Fibroblast of villous mesenchyme (primary cell): ENCODE results near the gene CCR2. TPM values are rescaled to one million over a fixed set of nuclear protein-coding genes. Genes with fewer than 3 reads are reported as not detected.

Experiments
- DNase-seq: peaks from one replicate; pipeline ENCODE4 v3.0.0-alpha.2; 2010; ENCODE audit warnings: low read depth
- H3K4me3 ChIP-seq: 2 replicates; pipeline ENCODE4 v1.5.1; 2011; ENCODE audit warnings: low read depth, mild to moderate bottlenecking, low read length
- total RNA-seq: library from RNA; depleted of rRNA; stranded (reverse); fragments of >200 nt; gene quantifications from 2 replicates; pipeline ENCODE4 v1.2.3, GENCODE V29; 2012
- TF ChIP-seq, protein P1 (sequence below): IDR thresholded peaks from 2 replicates; pipeline ENCODE4 v1.5.1; 2012; ENCODE audit warnings: low read depth, mild to moderate bottlenecking, low read length; ENCODE audit not compliant: insufficient read depth

The CCR2 gene
- total RNA-seq, 1 donor: not detected

DNA sequence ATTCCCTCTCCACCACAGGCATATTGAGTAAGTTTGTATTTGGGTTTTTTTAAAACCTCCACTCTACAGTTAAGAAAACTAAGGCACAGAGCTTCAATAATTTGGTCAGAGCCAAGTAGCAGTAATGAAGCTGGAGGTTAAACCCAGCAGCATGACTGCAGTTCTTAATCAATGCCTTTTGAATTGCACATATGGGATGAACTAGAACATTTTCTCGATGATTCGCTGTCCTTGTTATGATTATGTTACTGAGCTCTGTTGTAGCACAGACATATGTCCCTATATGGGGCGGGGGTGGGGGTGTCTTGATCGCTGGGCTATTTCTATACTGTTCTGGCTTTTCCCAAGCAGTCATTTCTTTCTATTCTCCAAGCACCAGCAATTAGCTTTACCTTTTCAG, 15.2 kb downstream of the CCR2 start:
- no peak for DNase-seq
- H3K4me3 ChIP-seq: no peak overlapping the region
- TF ChIP-seq, protein P1, sequence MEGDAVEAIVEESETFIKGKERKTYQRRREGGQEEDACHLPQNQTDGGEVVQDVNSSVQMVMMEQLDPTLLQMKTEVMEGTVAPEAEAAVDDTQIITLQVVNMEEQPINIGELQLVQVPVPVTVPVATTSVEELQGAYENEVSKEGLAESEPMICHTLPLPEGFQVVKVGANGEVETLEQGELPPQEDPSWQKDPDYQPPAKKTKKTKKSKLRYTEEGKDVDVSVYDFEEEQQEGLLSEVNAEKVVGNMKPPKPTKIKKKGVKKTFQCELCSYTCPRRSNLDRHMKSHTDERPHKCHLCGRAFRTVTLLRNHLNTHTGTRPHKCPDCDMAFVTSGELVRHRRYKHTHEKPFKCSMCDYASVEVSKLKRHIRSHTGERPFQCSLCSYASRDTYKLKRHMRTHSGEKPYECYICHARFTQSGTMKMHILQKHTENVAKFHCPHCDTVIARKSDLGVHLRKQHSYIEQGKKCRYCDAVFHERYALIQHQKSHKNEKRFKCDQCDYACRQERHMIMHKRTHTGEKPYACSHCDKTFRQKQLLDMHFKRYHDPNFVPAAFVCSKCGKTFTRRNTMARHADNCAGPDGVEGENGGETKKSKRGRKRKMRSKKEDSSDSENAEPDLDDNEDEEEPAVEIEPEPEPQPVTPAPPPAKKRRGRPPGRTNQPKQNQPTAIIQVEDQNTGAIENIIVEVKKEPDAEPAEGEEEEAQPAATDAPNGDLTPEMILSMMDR: no peak

DNA sequence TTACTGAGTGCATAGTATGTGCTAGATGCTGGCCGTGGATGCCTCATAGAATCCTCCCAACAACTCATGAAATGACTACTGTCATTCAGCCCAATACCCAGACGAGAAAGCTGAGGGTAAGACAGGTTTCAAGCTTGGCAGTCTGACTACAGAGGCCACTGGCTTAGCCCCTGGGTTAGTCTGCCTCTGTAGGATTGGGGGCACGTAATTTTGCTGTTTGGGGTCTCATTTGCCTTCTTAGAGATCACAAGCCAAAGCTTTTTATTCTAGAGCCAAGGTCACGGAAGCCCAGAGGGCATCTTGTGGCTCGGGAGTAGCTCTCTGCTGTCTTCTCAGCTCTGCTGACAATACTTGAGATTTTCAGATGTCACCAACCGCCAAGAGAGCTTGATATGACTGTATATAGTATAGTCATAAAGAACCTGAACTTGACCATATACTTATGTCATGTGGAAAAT, 15.8 kb downstream of the CCR2 start:
- H3K4me3 ChIP-seq: no peak overlapping the region
- TF ChIP-seq, protein P1: no peak
- DNase-seq: no peak

DNA sequence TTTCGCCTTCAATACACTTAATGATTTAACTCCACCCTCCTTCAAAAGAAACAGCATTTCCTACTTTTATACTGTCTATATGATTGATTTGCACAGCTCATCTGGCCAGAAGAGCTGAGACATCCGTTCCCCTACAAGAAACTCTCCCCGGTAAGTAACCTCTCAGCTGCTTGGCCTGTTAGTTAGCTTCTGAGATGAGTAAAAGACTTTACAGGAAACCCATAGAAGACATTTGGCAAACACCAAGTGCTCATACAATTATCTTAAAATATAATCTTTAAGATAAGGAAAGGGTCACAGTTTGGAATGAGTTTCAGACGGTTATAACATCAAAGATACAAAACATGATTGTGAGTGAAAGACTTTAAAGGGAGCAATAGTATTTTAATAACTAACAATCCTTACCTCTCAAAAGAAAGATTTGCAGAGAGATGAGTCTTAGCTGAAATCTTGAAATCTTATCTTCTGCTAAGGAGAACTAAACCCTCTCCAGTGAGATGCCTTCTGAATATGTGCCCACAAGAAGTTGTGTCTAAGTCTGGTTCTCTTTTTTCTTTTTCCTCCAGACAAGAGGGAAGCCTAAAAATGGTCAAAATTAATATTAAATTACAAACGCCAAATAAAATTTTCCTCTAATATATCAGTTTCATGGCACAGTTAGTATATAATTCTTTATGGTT, 17.1 kb downstream of the CCR2 start, which contains the start of gene CCR5:
CCR5 (plus strand) TSS at position 108 of the 680 bp plus-strand sequence. CDS start 1,957 bp downstream, outside the sequence.
- H3K4me3 ChIP-seq: no peak within 1 kb of the TSS
- TF ChIP-seq, protein P1: no peak
- no peak for DNase-seq

DNA sequence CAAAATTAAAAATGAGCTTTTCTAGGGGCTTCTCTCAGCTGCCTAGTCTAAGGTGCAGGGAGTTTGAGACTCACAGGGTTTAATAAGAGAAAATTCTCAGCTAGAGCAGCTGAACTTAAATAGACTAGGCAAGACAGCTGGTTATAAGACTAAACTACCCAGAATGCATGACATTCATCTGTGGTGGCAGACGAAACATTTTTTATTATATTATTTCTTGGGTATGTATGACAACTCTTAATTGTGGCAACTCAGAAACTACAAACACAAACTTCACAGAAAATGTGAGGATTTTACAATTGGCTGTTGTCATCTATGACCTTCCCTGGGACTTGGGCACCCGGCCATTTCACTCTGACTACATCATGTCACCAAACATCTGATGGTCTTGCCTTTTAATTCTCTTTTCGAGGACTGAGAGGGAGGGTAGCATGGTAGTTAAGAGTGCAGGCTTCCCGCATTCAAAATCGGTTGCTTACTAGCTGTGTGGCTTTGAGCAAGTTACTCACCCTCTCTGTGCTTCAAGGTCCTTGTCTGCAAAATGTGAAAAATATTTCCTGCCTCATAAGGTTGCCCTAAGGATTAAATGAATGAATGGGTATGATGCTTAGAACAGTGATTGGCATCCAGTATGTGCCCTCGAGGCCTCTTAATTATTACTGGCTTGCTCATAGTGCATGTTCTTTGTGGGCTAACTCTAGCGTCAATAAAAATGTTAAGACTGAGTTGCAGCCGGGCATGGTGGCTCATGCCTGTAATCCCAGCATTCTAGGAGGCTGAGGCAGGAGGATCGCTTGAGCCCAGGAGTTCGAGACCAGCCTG, 17.8 kb downstream of the CCR2 start:
- H3K4me3 ChIP-seq: no peak overlapping the region
- DNase-seq: no peak
- TF ChIP-seq, protein P1: no peak

DNA sequence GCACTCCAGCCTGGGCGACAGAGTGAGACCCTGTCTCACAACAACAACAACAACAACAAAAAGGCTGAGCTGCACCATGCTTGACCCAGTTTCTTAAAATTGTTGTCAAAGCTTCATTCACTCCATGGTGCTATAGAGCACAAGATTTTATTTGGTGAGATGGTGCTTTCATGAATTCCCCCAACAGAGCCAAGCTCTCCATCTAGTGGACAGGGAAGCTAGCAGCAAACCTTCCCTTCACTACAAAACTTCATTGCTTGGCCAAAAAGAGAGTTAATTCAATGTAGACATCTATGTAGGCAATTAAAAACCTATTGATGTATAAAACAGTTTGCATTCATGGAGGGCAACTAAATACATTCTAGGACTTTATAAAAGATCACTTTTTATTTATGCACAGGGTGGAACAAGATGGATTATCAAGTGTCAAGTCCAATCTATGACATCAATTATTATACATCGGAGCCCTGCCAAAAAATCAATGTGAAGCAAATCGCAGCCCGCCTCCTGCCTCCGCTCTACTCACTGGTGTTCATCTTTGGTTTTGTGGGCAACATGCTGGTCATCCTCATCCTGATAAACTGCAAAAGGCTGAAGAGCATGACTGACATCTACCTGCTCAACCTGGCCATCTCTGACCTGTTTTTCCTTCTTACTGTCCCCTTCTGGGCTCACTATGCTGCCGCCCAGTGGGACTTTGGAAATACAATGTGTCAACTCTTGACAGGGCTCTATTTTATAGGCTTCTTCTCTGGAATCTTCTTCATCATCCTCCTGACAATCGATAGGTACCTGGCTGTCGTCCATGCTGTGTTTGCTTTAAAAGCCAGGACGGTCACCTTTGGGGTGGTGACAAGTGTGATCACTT, 18.8 kb downstream of the CCR2 start:
- TF ChIP-seq, protein P1: peak; percentile 67
- DNase-seq: peak; percentile 46
- no peak overlapping the region for H3K4me3 ChIP-seq

DNA sequence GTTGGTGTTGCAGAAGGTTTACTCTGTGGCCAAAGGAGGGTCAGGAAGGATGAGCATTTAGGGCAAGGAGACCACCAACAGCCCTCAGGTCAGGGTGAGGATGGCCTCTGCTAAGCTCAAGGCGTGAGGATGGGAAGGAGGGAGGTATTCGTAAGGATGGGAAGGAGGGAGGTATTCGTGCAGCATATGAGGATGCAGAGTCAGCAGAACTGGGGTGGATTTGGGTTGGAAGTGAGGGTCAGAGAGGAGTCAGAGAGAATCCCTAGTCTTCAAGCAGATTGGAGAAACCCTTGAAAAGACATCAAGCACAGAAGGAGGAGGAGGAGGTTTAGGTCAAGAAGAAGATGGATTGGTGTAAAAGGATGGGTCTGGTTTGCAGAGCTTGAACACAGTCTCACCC, 20.8 kb downstream of the CCR2 start:
- TF ChIP-seq, protein P1: no peak
- no peak for DNase-seq
- no peak overlapping the region for H3K4me3 ChIP-seq
